Activated naive CD4-positive, alpha-beta T cell treated with Interleukin-2 at 50 U/mL for 16 hours (primary cell): ENCODE measurements around the gene MMP13.
A peak's percentile ranks its signal among the peaks of the same experiment; 100 is the strongest.
"Not testable (repeated sequence)": the region's sequence is repeated elsewhere in the genome, so short reads cannot be mapped to it uniquely, and the experiment has no call there.

ENCODE experiments used
- DNase-seq: peaks from one replicate; pipeline ENCODE4 v3.0.0-alpha.2; 2020

MMP13 gene

GRCh38 chr11:102955624-102956023 lies at the start of gene MMP13:
MMP13 (minus strand) TSS chr11:102955732; CDS start chr11:102955705, 27 bp downstream.
- DNase-seq = no peak

- DNase-seq = not testable (repeated sequence)
These were observed 48.7 kb upstream of the MMP13 start for GRCh38 chr11:103004234-103004633.

GRCh38 chr11:102994105-102994504 lies 38.6 kb upstream of the MMP13 start:
- no peak for DNase-seq

- no peak for DNase-seq
These were observed 36.2 kb upstream of the MMP13 start for GRCh38 chr11:102991776-102992175.

- DNase-seq = no peak
These were observed 34.6 kb upstream of the MMP13 start for GRCh38 chr11:102990145-102990544.

- DNase-seq = no peak
These were observed 34.0 kb upstream of the MMP13 start for GRCh38 chr11:102989379-102990047.

- no peak for DNase-seq
These were observed 31.3 kb upstream of the MMP13 start for GRCh38 chr11:102986815-102987214.

GRCh38 chr11:102985850-102986249 lies 30.3 kb upstream of the MMP13 start:
- no peak for DNase-seq

- no peak for DNase-seq
These were observed 28.0 kb upstream of the MMP13 start for GRCh38 chr11:102983486-102983885.

- no peak for DNase-seq
These were observed 25.9 kb upstream of the MMP13 start for GRCh38 chr11:102981324-102981910.

GRCh38 chr11:102974552-102975280 lies 19.2 kb upstream of the MMP13 start:
- DNase-seq = no peak

- not testable (repeated sequence) for DNase-seq
These were observed 18.2 kb upstream of the MMP13 start for GRCh38 chr11:102973698-102974097.

GRCh38 chr11:102972853-102973252 lies 17.3 kb upstream of the MMP13 start:
- no peak for DNase-seq

- DNase-seq = no peak
These were observed 16.2 kb upstream of the MMP13 start for GRCh38 chr11:102971766-102972165.

- no peak for DNase-seq
These were observed 12.0 kb upstream of the MMP13 start for GRCh38 chr11:102967497-102967896.

GRCh38 chr11:102966011-102966410 lies 10.5 kb upstream of the MMP13 start:
- DNase-seq = no peak

GRCh38 chr11:102964867-102965266 lies 9.3 kb upstream of the MMP13 start:
- no peak for DNase-seq

GRCh38 chr11:102957953-102958352 lies 2.4 kb upstream of the MMP13 start:
- no peak for DNase-seq

GRCh38 chr11:102950622-102951081 lies 4.9 kb downstream of the MMP13 start:
- no peak for DNase-seq

GRCh38 chr11:102946237-102946636 lies 9.3 kb downstream of the MMP13 start:
- DNase-seq = no peak

GRCh38 chr11:102940714-102941588 lies 14.6 kb downstream of the MMP13 start:
- DNase-seq = peak; percentile 21

GRCh38 chr11:102936864-102937509 lies 18.5 kb downstream of the MMP13 start:
- DNase-seq = no peak
